Renal cortex interstitium (tissue), 15 donors: ENCODE results near the gene M1AP. TPM values are rescaled to one million over a fixed set of nuclear protein-coding genes. Genes with fewer than 3 reads are reported as not detected.

Experiments
- DNase-seq, 11 donors: peaks; one replicate each; pipeline ENCODE4 v3.0.0-alpha.2; 2013; ENCODE audit warnings: low read depth in 9 of 11, low spot score in 4 of 11; ENCODE audit errors: extremely low read depth in 1 of 11
- long read RNA-seq, 16 experiments: transcript quantifications; one replicate each; lab custom pipeline, GENCODE V29; 2026
- polyA plus RNA-seq, 3 donors: library from polyadenylated mRNA; unstranded; fragments of 120-200 nt; gene quantifications; one replicate each; pipeline ENCODE4 v1.2.1, GENCODE V29; 2013; ENCODE audit not compliant: insufficient read length in 3 of 3

M1AP gene
- 1 to 10 TPM in 1 of 3 donors, under 1 TPM in 2; 0.67 to 1.2 (median 0.84) TPM for polyA plus RNA-seq
- long read RNA-seq, donor 1, result 0 reads
- long read RNA-seq, donor 2, result 0 reads
- long read RNA-seq, donor 3, result 0 reads
- long read RNA-seq, donor 4, result 0 reads
- long read RNA-seq, donor 5, result 0 reads
- long read RNA-seq, donor 6, result 0 reads
- long read RNA-seq, donor 7, result 0 reads
- long read RNA-seq, donor 8, result 0 reads
- long read RNA-seq, donor 9, result 0 reads
- long read RNA-seq, donor 10, result 0 reads
- long read RNA-seq, donor 11, result 0 reads
- long read RNA-seq, donor 12, result 0 reads
- long read RNA-seq, donor 13, result 0 reads
- long read RNA-seq, donor 14, result 0 reads
- long read RNA-seq, donor 15, result 0 reads
- long read RNA-seq, donor 16, result 0 reads

GRCh38 chr2:74648009-74648443 lies at the start of gene M1AP:
TSS of gene M1AP (minus strand) at chr2:74648330. CDS start at chr2:74640275, 8,055 bp downstream.
- peak in 3 of 11 donors; percentile 7 to 8 (median 7) for DNase-seq

- DNase-seq, result no peak
Measured at GRCh38 chr2:74696829-74697228, 48.7 kb upstream of the M1AP start.

- DNase-seq, result no peak
Measured at GRCh38 chr2:74695663-74696062, 47.5 kb upstream of the M1AP start.

GRCh38 chr2:74694281-74694680 lies 46.2 kb upstream of the M1AP start:
- no peak for DNase-seq

GRCh38 chr2:74693668-74694067 lies 45.5 kb upstream of the M1AP start:
- DNase-seq, result no peak

GRCh38 chr2:74693213-74693612 lies 45.1 kb upstream of the M1AP start:
- DNase-seq, result no peak

GRCh38 chr2:74691929-74692328 lies 43.8 kb upstream of the M1AP start:
- no peak for DNase-seq

- peak in 10 of 11 donors; percentile 15 to 41 (median 30) for DNase-seq
Measured at GRCh38 chr2:74690571-74690970, 42.4 kb upstream of the M1AP start.

- no peak for DNase-seq
Measured at GRCh38 chr2:74689671-74690070, 41.5 kb upstream of the M1AP start.

- no peak for DNase-seq
Measured at GRCh38 chr2:74688881-74689280, 40.8 kb upstream of the M1AP start.

- DNase-seq, result no peak
Measured at GRCh38 chr2:74685408-74685807, 37.3 kb upstream of the M1AP start.

GRCh38 chr2:74682501-74682900 lies 34.4 kb upstream of the M1AP start:
- DNase-seq, result no peak

- no peak for DNase-seq
Measured at GRCh38 chr2:74679615-74680014, 31.5 kb upstream of the M1AP start.

GRCh38 chr2:74676331-74676730 lies 28.2 kb upstream of the M1AP start:
- DNase-seq, result no peak

GRCh38 chr2:74675090-74675489 lies 27.0 kb upstream of the M1AP start:
- DNase-seq, result no peak

GRCh38 chr2:74673826-74674528 lies 25.8 kb upstream of the M1AP start:
- DNase-seq, result peak in 3 of 11 donors; percentile 11 to 20 (median 16)

GRCh38 chr2:74671479-74671878 lies 23.3 kb upstream of the M1AP start:
- DNase-seq, result no peak

- DNase-seq, result no peak
Measured at GRCh38 chr2:74670263-74670662, 22.1 kb upstream of the M1AP start.

- no peak for DNase-seq
Measured at GRCh38 chr2:74668087-74668486, 20.0 kb upstream of the M1AP start.

GRCh38 chr2:74659462-74659861 lies 11.3 kb upstream of the M1AP start:
- no peak for DNase-seq
